Measurements from ENCODE around the gene MT1F. TPM values are rescaled to one million over a fixed set of nuclear protein-coding genes. Genes with fewer than 3 reads are reported as not detected.

MT1F gene
- total RNA-seq, 1 experiment from 2014 or later, result 7.3 TPM

- no peak for TF ChIP-seq ZBTB33 (IDR thresholded peaks at IDR 0.05; ENCODE audit: extremely low read depth, insufficient replicate concordance, low read length)
- TF ChIP-seq SIN3A (IDR thresholded peaks at IDR 0.05; ENCODE audit: low read depth), result no peak
- TF ChIP-seq SRF (IDR thresholded peaks at IDR 0.05; ENCODE audit: low read depth), result no peak
Observed at GRCh38 chr16:56615353-56615752, 42.4 kb upstream of the MT1F start (continued).

- H3K36me3 ChIP-seq (ENCODE audit: control insufficient read depth in 1 of 2, insufficient read depth in 2 of 2, low read length in 2 of 2), result no peaks in the 10 kb centered on the region
- H2AFZ ChIP-seq (ENCODE audit: low read depth, low read length, poor library complexity, severe bottlenecking), result no peak overlapping the region
- no peak overlapping the region for H3K4me2 ChIP-seq (ENCODE audit: low read length)
- H3K79me2 ChIP-seq (ENCODE audit: insufficient read depth, low read length), result no peaks in the 10 kb centered on the region
- BruUV-seq (replicated peaks), result no TSS peak
- no peak overlapping the region for H3K27ac ChIP-seq (ENCODE audit: low read depth, low read length)
- ChIA-PET POLR2A (interaction anchor here (16.1 kb wide), 1 partner anchor 8 kb away, joined by 344 read pairs; the partner anchor contains the start of gene MT1E), CTCF (interaction anchor here (0.6 kb wide), 1 partner anchor 13 kb away, joined by 3 read pairs; no protein-coding TSS in a partner anchor), RAD21 (ENCODE audit: low non-redundant PET in 1 of 2, low total read pairs in 2 of 2, uncharacterized antibody in 2 of 2, unreplicated experiment in 2 of 2) (interaction anchor here in 1 of 2 experiments (0.6 kb wide), 1 partner anchor 8 kb away, joined by 5 read pairs; the partner anchor contains the start of gene MT2A)
- no peak for ATAC-seq
- H3K9me3 ChIP-seq (ENCODE audit: control insufficient read depth in 1 of 2, insufficient read depth in 1 of 2, low read depth in 1 of 2, low read length in 2 of 2), result no peaks in the 10 kb centered on the region
- no peaks in the 10 kb centered on the region for H3K27me3 ChIP-seq (ENCODE audit: insufficient read depth, low read length)
- no peaks in the 10 kb centered on the region for H3K9me2 ChIP-seq (ENCODE audit: insufficient read depth)
- TF ChIP-seq CEBPB (IDR thresholded peaks at IDR 0.05; ENCODE audit: low read depth) (no peak), SRF (IDR thresholded peaks at IDR 0.05; ENCODE audit: low read depth) (no peak), EGR1 (IDR thresholded peaks at IDR 0.05; ENCODE audit: low read depth) (no peak), MAX (IDR thresholded peaks at IDR 0.05) (no peak), EZH2phosphoT487 (IDR thresholded peaks at IDR 0.05; ENCODE audit: borderline replicate concordance) (no peak), RAD21 (IDR thresholded peaks at IDR 0.05; ENCODE audit: low read depth) (no peak), JUND (IDR thresholded peaks at IDR 0.05) (no peak), ATF3 (IDR thresholded peaks at IDR 0.05) (no peak), ZFX (IDR thresholded peaks at IDR 0.05) (no peak), ZBTB33 (IDR thresholded peaks at IDR 0.05; ENCODE audit: extremely low read depth, insufficient replicate concordance, low read length) (no peak), TCF7L2 (IDR thresholded peaks at IDR 0.05; ENCODE audit: borderline replicate concordance, extremely low read depth, insufficient read depth, insufficient read length) (no peak), ZNF274 (IDR thresholded peaks at IDR 0.05; ENCODE audit: low read depth, low read length) (no peak)
- no peak overlapping the region for H3K9ac ChIP-seq (ENCODE audit: low read length)
- H4K20me1 ChIP-seq (ENCODE audit: insufficient read depth), result no peaks in the 10 kb centered on the region
- peaks cover 25 to 36% of the 10 kb centered on the region in 2 experiments for H3K4me1 ChIP-seq (ENCODE audit: control insufficient read depth in 1 of 2, insufficient read depth in 2 of 2, low read length in 2 of 2)
- DNase-seq (ENCODE audit: low read depth, low spot score), result no peak
- intact Hi-C loops (cut with micrococcal nuclease), result no loop called here
- H3K4me3 ChIP-seq (replicated peaks in 1 of 2; ENCODE audit: low read depth in 1 of 2, low read length in 2 of 2), result no peak overlapping the region
Observed at GRCh38 chr16:56616608-56617211, 41.0 kb upstream of the MT1F start.

Data from HCT116 (cell line).